ENCODE results near the gene MB. TPM values are rescaled to one million over a fixed set of nuclear protein-coding genes. Genes with fewer than 3 reads are reported as not detected.

The MB gene
- total and polyA plus RNA-seq, 2 experiments from 2014 or later = not detected

DNA sequence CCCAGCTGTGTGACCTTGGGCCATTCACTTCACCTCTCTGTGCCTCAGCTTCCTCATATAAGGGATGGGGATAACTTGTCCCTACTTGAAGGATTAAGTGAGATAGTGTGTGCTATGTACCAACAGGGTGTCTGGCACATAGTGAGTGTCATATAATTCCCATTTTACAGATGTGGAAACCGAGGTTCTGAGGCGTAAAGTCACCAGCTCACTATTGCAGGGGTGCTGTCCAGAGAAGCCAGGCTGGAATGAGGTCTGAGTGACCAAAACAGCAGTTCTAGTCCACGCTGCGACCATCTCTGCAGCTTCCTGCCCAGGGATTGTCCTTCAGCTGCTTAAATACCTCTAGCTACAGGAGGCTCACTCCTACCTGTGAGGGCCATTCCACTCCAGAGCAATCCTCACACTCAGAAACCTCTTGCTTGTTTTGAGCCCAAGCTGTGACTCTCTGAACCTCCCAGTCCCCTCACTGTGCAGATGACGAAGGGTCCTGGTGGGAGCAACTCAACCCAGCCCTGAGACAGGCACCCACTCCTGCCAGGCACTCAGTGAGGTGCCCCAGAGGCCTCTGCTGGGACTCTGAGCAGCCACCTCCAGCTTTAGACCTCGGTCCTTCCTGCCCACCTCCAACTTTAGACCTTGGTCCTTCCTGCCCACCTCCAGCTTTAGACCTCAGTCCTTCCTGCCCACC, 5.8 kb downstream of the MB start (continued):
- TF ChIP-seq REST (IDR thresholded peaks at IDR 0.05; ENCODE audit: unreplicated experiment) = no peak
- TF ChIP-seq CTCF (conservative IDR thresholded peaks at IDR 0.05; ENCODE audit: low read depth in 2 of 2) = no peak
- TF ChIP-seq, protein P1, sequence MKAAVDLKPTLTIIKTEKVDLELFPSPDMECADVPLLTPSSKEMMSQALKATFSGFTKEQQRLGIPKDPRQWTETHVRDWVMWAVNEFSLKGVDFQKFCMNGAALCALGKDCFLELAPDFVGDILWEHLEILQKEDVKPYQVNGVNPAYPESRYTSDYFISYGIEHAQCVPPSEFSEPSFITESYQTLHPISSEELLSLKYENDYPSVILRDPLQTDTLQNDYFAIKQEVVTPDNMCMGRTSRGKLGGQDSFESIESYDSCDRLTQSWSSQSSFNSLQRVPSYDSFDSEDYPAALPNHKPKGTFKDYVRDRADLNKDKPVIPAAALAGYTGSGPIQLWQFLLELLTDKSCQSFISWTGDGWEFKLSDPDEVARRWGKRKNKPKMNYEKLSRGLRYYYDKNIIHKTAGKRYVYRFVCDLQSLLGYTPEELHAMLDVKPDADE (IDR thresholded peaks at IDR 0.05) = no peak
- no peak for TF ChIP-seq CREB1 (CRISPR knock-in tag; IDR thresholded peaks at IDR 0.05; ENCODE audit: low read depth)
- TF ChIP-seq STAT1 (IDR thresholded peaks at IDR 0.05; ENCODE audit: unreplicated experiment) = no peak

DNA sequence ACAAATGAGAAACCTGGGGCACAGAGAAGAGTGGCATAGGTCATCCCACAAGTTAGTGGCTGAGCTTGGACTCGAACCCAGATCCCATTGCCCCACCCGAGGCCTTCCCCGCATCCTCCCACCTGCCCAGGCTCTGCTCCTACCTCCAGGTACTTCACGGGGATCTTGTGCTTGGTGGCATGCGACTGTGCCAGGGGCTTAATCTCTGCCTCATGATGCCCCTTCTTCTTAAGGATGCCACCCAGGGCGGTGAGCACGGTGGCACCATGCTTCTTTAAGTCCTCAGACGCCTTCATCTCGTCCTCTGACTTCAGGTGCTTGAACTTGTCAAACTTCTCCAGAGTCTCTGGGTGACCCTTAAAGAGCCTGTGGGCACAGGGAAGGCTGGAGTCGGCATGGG, 6.4 kb downstream of the MB start:
- Mint-ChIP-seq H3K36me3 (ENCODE audit: low read depth) (no peaks in the 10 kb centered on the region), H3K4me1 (peaks cover 4% of the 10 kb centered on the region), H3K4me3 (no peak overlapping the region), H3K27me3 (ENCODE audit: insufficient read depth, low read depth, poor library complexity) (peaks cover 8% of the 10 kb centered on the region), H3K9me3 (no peaks in the 10 kb centered on the region), H3K27ac (no peak overlapping the region)
- no peak overlapping the region for H3K4me3 ChIP-seq
- DNase-seq (ENCODE audit: low spot score) (no peak), ATAC-seq (no peak)
- no peaks in the 10 kb centered on the region for H3F3A ChIP-seq (replicated peaks; ENCODE audit: low read depth)
- no peak overlapping the region for H2AFZ ChIP-seq
- no peaks in the 10 kb centered on the region for H3K27me3 ChIP-seq (ENCODE audit: insufficient read depth)
- no peaks in the 10 kb centered on the region for H3K79me2 ChIP-seq (replicated peaks; ENCODE audit: insufficient read depth)
- H3K36me3 ChIP-seq (ENCODE audit: insufficient read depth) = no peaks in the 10 kb centered on the region
- no peak overlapping the region for H3K4me2 ChIP-seq
- no peaks in the 10 kb centered on the region for H3K9me2 ChIP-seq (ENCODE audit: insufficient read depth)
- no peak overlapping the region for H3K27ac ChIP-seq (ENCODE audit: low read depth)
- no peaks in the 10 kb centered on the region for H3K4me1 ChIP-seq (ENCODE audit: insufficient read depth)
- no peaks in the 10 kb centered on the region for H4K20me1 ChIP-seq (replicated peaks; ENCODE audit: insufficient read depth)
- no peak for TF ChIP-seq POLR2AphosphoS5 (IDR thresholded peaks at IDR 0.05; ENCODE audit: low read depth)
- no peak for TF ChIP-seq STAT1 (IDR thresholded peaks at IDR 0.05; ENCODE audit: unreplicated experiment)
- TF ChIP-seq EZH2phosphoT487 (IDR thresholded peaks at IDR 0.05; ENCODE audit: unreplicated experiment) = no peak
- no peak for TF ChIP-seq CREB1 (CRISPR knock-in tag; IDR thresholded peaks at IDR 0.05; ENCODE audit: low read depth)
- no peak for TF ChIP-seq REST (IDR thresholded peaks at IDR 0.05; ENCODE audit: unreplicated experiment)
